GM11168 (cell line): Measurements from ENCODE around the gene RAB11FIP5.
"Not testable (repeated sequence)": the region's sequence is repeated elsewhere in the genome, so short reads cannot be mapped to it uniquely, and the experiment has no call there.

Experiments used
- in situ Hi-C: fragments of 300-500 bp; cut with MboI; formaldehyde crosslinking; loops from one replicate; pipeline ENCODE4 v1.12.0; 2022; ENCODE audit warnings: low sequenced_read_pairs; ENCODE audit not compliant: unreplicated experiment

RAB11FIP5 gene

DNA sequence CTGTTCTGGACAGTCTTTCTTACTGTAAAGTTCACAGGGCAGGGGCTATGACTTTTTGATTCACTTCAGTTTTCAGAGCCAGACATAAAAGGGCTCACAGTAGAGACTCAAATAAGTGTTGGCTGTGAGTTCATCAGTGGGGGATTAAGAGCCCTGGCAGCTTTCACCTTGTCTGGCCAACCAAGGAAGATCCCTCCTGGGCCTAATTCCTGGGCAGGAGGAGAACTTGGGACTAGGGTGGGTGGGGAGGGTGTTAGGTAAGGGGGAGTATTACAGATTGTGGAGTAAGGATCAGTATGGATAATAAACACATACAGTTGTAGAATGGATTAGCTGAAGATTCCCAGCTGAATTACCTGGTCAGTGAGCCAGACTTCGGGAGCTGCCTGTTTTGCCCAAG is 40.3 kb downstream of the RAB11FIP5 start:
- in situ Hi-C loops: no loop called here

DNA sequence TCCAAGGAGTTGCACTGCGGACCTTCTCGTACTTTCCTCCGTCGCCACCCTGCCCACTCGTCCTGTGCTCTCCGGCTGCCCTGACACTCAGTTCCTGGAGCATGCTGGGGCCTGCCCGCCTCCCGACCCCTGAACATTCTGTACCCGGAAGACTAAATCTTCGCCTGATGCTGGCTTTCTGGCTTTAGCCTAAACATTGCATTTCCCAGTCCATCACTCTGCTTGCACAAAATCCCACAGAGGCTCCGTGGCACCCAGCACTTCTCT is 40.7 kb downstream of the RAB11FIP5 start:
- in situ Hi-C loops: no loop called here

- in situ Hi-C loops: no loop called here
Measured at GRCh38 chr2:73071360-73072128, 41.2 kb downstream of the RAB11FIP5 start, which contains the start of gene SFXN5. TSS of gene SFXN5 (minus strand) at chr2:73071712. CDS start at chr2:73071705, 7 bp downstream.

GRCh38 chr2:73070643-73071359 is 41.9 kb downstream of the RAB11FIP5 start:
- in situ Hi-C loops: no loop called here

DNA sequence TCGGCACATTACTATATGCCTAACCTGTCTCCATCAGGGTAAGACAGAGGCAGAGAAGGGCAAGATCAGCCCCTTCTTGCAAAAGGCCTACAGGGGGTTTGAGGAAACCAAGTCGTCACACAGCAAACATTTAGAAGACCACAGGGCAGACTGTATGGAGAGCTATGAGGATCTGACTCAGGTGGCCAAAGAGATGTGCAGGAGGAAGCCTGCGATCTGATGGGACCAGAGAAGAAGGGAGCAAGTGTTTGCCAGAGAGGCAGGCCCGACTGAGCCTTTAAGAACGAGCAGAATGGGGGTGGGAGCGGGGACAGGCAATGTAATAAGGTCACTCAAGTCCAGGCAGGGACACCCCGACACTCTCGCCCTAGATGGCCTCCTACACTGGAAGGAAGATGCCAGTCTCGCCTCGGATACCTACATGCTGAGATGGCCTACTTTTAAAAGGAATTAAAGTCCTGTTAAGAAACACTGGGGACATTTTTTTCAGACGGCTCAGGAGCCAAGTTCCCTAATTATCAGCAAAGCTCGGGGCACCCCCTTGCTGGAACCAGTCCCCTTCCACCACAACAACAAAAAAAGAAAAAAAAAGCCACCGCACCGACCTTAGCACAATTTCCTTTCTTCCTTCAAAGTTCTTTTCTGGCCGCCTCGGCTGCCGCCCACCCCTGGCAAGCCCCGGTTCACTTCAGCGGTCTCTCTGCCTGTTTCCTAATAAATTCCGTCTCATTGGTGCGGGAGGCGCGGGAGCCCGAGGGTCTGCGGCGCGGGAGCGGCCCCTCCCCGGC is 42.7 kb downstream of the RAB11FIP5 start:
- in situ Hi-C loops: no loop called here

DNA sequence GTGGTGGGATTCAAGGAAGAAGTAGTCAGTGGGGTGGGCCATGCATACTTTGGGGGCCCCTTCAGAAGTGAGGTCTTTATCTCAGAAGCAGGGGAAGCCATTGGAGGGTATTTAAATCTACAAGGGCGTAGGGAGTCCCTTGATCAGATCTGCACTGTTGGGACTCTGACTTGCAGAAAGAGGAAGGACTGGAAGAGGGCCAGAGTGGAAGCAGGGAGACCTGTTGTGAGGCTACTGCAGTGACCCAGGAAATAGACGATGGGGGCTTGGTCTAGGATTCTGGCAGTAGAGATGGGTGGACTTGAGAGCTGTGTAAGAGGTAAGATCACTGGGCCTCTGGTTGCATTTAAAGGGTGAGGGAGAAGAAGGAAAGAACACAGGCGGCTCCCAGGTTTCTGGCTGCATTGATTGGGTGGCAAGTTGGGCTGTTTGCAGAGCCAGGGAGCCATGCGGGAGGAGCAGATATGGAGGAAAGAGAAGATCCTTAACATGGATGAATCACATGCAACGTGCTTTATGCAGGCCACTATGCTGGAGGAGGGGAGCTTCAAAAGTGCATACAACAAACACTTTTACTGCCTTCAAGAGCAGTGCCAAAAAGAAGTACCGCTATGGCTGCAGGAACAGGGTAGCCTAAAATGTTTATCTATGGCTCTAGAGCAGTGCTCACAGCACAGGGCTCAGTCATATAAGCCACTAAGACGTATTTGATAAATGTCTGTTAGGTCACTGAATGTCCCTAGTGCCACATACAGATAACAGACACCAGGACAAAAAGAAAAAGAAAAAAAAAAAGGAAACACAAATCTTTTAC is 43.5 kb downstream of the RAB11FIP5 start:
- in situ Hi-C loops: no loop called here

DNA sequence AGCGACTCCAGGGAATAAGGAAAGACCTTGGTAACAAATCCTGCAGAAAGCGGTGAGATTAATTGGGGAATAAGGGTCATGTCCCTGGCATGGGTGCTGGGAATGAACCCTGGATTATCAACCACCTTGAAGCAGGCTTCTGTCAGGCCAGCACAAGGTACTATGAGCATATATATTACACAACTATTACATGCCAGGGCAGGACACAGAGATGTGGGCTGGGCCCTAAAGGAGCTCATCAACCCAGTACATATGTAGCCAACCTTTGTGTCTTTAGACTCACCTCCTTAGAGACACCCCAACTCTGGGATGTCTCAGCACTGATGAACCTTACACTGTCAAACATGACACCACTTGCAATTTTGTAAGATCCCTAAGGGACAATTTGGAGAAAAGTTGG is 44.6 kb downstream of the RAB11FIP5 start:
- in situ Hi-C loops: no loop called here

DNA sequence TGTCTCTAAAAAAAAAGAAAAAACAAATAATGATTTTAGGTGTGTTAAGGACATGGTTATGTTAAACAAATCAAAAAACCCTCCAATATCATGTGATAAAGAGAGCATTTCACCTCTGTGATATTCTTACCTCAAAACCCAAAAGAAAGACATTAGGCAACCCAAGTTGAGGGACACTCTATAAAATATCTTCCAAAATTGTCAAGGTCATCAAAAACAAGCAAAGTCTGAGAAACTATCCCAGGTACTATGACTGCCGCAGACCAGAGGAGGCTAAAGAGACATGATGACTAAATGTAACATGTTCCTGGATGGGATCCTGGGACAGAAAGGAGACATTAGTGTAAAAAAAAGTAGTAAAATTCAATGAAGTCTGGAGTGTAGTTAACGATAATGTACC is 45.7 kb downstream of the RAB11FIP5 start:
- in situ Hi-C loops: no loop called here

DNA sequence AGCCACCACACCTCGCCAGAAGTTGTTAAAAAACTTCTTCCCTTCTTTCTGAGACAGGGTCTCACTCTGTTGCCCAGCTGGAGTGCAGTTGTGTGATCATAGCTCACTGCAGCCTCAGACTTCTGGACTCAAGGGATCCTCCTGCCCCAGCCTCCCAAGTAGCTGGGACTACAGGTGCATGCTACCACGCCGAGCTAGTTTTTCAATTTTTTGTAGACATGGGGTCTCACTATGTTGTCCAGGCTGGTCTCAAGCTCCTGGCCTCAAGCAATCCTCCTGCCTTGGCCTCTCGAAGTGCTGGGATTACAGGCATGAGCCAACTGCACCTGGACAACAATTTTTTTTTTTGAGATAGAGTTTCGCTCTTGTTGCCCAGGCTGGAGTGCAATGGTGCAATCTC is 47.7 kb downstream of the RAB11FIP5 start:
- in situ Hi-C loops: not testable (repeated sequence)

DNA sequence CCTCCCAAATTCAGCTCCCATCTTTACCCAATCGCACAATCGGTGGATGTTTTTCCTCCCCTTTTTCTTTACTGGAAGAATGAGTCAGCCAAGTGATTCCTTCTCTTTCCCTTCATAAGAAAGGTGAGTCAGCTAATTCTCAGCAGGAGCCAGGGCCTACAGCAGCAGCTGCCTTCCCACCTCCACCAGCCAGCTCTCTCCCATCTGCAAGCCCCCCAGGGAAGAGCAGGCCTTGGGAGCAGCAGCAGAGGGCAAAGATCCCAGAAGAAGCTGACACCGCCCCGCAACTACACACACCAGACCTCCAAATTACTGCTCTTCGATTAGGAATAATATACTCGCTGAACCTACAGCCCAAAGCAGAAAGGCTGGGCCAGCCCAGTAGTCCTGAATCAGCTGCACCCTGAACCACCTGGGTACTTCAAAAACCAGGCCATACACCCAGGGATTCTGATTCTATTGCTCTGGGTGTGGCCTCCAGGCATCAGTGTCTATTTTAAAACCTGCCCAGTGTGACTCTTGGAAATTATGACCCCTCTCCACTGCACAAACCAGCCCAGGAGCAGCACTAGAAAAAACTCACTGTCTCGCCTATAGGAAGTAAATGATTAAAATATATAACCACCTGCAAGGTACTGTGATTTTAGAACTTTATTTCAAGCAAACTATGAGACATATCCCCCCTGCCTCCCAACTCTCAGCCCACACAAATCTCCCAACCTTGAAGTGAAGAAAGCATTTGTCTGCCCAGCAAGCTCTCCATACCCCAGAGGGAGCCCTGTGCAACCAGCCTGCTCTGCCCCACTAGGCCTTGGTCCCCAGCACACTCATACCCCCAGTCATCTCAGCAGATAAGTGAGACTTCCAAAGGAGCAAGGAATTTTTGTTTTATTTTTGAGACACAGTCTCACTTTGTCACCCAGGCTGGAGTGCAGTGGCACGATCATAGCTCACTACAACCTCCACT is 48.6 kb downstream of the RAB11FIP5 start:
- in situ Hi-C loops: no loop called here

GRCh38 chr2:73063472-73063871 is 49.3 kb downstream of the RAB11FIP5 start:
- in situ Hi-C loops: no loop called here

- in situ Hi-C loops: no loop called here
Measured at GRCh38 chr2:73059106-73059505, 53.6 kb downstream of the RAB11FIP5 start.

DNA sequence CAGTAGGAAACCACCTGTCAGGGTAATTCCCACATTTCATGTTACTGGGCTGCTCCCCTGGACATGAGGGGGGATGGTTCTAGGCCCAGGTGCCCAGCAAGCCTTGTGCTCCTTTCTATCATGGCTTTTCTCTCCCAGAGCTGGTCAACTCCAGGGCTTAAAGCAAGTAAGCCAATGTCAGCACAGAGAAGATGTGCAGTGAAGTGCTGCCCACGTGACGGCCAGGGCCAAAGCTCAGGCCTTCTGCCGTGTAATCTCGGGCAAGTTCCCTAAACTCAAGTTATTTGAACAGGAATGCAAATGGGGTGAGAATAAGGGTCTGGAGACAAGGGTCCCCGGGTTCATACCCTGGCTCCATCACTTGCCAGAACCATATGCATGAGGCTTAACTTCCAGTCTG is 57.8 kb downstream of the RAB11FIP5 start:
- in situ Hi-C loops: no loop called here

DNA sequence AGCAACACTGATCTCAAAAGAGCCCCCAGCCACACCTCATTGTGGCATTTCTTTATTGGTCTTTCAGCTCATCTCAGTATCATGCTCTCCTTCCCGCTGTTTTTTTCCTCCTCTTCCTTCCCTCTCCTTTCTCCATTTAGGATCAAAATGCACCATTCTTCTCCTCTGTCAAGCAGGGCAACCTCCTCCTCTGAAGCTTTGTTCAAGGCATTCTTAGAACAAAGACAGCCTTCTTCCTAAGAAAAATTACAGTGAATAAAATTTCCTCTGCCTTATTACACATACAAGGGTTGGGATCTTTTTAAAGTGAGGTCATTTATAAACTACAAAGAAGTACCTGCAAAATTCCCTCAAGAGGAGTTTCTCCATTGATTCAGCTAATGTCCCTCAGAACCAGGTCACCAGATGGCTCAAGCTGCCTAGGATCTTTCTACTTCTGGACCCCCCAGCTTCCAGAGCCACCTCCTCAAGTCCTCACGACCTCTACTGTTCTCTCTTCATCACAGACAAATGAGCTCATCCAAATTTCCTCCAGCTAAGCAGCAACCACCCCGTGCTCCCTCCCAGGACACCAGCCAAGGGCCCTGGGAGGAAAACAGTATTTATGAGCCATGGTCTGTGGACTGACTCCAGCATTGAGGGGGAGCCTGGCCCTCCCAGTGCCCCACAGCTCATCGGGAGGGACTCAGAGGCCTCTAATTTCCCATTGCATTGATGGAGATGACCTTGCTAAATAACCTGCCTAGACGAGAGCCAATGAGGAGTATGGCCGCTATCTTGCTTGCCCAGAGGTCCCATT is 59.2 kb downstream of the RAB11FIP5 start:
- in situ Hi-C loops: no loop called here

GRCh38 chr2:73050121-73050545 is 62.6 kb downstream of the RAB11FIP5 start:
- in situ Hi-C loops: no loop called here

GRCh38 chr2:73043929-73044832 is 68.6 kb downstream of the RAB11FIP5 start:
- in situ Hi-C loops: no loop called here

GRCh38 chr2:73043276-73043675 is 69.5 kb downstream of the RAB11FIP5 start:
- in situ Hi-C loops: no loop called here
